Right lobe of liver (tissue), 6 donors: ENCODE measurements around the gene GOLIM4. TPM values are rescaled to one million over a fixed set of nuclear protein-coding genes. Genes with fewer than 3 reads are reported as not detected.
A peak's percentile ranks its signal among the peaks of the same experiment; 100 is the strongest.
"Not testable (repeated sequence)": the region's sequence is repeated elsewhere in the genome, so short reads cannot be mapped to it uniquely, and the experiment has no call there.

Experiments
- ATAC-seq, 4 donors: fragments of 200-7000 bp; cut with Tn5 transposase; one replicate each; pipeline ENCODE4 v1.9.1; 2020; ENCODE audit warnings: mild to moderate bottlenecking in 4 of 4, moderate library complexity in 4 of 4
- DNase-seq, 3 donors: peaks; one replicate each; pipeline ENCODE4 v3.0.0-alpha.2; 2020
- H3K27ac ChIP-seq, 3 donors: fragments of 200-600 bp; one replicate each; pipeline ENCODE4 v1.8.0; 2022
- H3K27me3 ChIP-seq, 2 donors: fragments of 200-600 bp; one replicate each; pipeline ENCODE4 v1.8.0; 2022
- H3K36me3 ChIP-seq, 4 donors: fragments of 200-600 bp; sonication (generic) in 1 of 4; one replicate each; pipeline versions ENCODE4 v1.5.1 to v1.8.0; 2017 to 2022; ENCODE audit warnings: control low read depth in 1 of 4
- H3K4me1 ChIP-seq, 4 donors: fragments of 200-600 bp; sonication (generic) in 1 of 4; one replicate each; pipeline versions ENCODE4 v1.5.1 to v1.8.0; 2017 to 2022; ENCODE audit warnings: control low read depth in 1 of 4
- H3K4me3 ChIP-seq, 3 donors: fragments of 200-600 bp; one replicate each; pipeline ENCODE4 v1.8.0; 2022
- H3K9me3 ChIP-seq, 4 donors: fragments of 200-600 bp; sonication (generic) in 1 of 4; one replicate each; pipeline versions ENCODE4 v1.5.1 to v1.8.0; 2017 to 2022; ENCODE audit warnings: control low read depth in 1 of 4
- POLR2A ChIP-seq: fragments of 450-650 bp; IDR thresholded peaks from one replicate; pipeline ENCODE4 v1.6.1; 2017; ENCODE audit warnings: antibody characterized with exemption, mild to moderate bottlenecking
- WGBS: methylation state at CpG from one replicate; pipeline ENCODE4 v1.1.6; 2018; ENCODE audit warnings: low coverage, low lambda C conversion rate; ENCODE audit not compliant: insufficient coverage; ENCODE audit errors: missing lambda C conversion rate; 5-methylcytosine and 5-hydroxymethylcytosine counted together
- intact Hi-C, 2 donors: fragments of 100-400 bp; cut with DNase I; formaldehyde crosslinking; loops; one replicate each; pipeline versions ENCODE4 v1.11.2 to v1.14.1; 2022
- total RNA-seq, 6 experiments: library from RNA; depleted of rRNA in 2 of 6; stranded (reverse); fragments of >200 nt in 2 of 6; fragmentation: NEBNext Ultra II Directional in 3 of 6; extraction: Animal tissue kit (Norgen Biotek cat#: 25700) in 3 of 6; gene quantifications; one replicate each; pipeline versions ENCODE4 v1.1.0 to v1.2.4, GENCODE V29; 2016 to 2023
- TF ChIP-seq, protein P1 (sequence below), 4 donors: fragments of 200-600 bp in 3 of 4; fragments of 450-650 bp in 1 of 4; IDR thresholded peaks; one replicate each; pipeline versions ENCODE4 v1.5.1 to v1.8.0; 2016 to 2022; ENCODE audit warnings: antibody characterized with exemption in 4 of 4, mild to moderate bottlenecking in 2 of 4
- donor health status: DM: no; HTN: yes; CAD: no.
- donor health status: DM: no; HTN: no; CAD: no.
- donor health status: DM: no; HTN: no; CAD: no.
- donor health status: DM: no; HTN: yes; CAD: no.
- donor health status: DM: no; HTN: yes; CAD: no.

Gene GOLIM4
- total RNA-seq, 6 experiments from 2014 or later: 33.3 to 44.9 (median 36.6) TPM

DNA sequence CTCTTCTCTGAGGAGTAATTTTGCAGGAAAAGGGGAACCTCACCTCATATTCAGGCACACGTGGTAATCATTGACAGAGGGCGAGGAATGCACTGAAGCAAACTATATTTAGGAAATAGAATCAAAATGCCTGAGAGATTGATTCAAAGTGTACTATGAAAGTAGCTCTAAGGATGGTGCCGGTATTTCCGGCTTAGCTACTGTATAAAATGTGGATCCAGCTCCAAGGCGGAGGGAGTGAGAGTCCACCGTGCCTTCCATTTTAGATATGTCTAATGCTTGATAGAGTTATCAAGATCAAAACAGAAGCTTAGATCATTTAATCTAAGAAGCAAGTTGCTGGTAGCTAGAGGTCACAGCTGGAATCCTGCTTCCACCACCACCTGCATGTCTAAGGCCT lies 33.0 kb downstream of the GOLIM4 start:
- intact Hi-C loops: no loop called here
- no peaks in the 10 kb centered on the region for H3K27me3 ChIP-seq
- no peaks in the 10 kb centered on the region for H3K36me3 ChIP-seq
- 75% methylated on average over 6 of the region's 6 CpGs for WGBS
- H3K4me1 ChIP-seq: peaks cover 0 to 57% (median 21%) of the 10 kb centered on the region in 4 donors
- TF ChIP-seq, protein P1, sequence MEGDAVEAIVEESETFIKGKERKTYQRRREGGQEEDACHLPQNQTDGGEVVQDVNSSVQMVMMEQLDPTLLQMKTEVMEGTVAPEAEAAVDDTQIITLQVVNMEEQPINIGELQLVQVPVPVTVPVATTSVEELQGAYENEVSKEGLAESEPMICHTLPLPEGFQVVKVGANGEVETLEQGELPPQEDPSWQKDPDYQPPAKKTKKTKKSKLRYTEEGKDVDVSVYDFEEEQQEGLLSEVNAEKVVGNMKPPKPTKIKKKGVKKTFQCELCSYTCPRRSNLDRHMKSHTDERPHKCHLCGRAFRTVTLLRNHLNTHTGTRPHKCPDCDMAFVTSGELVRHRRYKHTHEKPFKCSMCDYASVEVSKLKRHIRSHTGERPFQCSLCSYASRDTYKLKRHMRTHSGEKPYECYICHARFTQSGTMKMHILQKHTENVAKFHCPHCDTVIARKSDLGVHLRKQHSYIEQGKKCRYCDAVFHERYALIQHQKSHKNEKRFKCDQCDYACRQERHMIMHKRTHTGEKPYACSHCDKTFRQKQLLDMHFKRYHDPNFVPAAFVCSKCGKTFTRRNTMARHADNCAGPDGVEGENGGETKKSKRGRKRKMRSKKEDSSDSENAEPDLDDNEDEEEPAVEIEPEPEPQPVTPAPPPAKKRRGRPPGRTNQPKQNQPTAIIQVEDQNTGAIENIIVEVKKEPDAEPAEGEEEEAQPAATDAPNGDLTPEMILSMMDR (IDR thresholded peaks at IDR 0.05): no peak
- TF ChIP-seq POLR2A: no peak
- peaks cover 0 to 2% (median 0%) of the 10 kb centered on the region in 4 donors for H3K9me3 ChIP-seq
- H3K27ac ChIP-seq: no peak overlapping the region
- DNase-seq (no peak), ATAC-seq (no peak)
- H3K4me3 ChIP-seq: no peak overlapping the region

DNA sequence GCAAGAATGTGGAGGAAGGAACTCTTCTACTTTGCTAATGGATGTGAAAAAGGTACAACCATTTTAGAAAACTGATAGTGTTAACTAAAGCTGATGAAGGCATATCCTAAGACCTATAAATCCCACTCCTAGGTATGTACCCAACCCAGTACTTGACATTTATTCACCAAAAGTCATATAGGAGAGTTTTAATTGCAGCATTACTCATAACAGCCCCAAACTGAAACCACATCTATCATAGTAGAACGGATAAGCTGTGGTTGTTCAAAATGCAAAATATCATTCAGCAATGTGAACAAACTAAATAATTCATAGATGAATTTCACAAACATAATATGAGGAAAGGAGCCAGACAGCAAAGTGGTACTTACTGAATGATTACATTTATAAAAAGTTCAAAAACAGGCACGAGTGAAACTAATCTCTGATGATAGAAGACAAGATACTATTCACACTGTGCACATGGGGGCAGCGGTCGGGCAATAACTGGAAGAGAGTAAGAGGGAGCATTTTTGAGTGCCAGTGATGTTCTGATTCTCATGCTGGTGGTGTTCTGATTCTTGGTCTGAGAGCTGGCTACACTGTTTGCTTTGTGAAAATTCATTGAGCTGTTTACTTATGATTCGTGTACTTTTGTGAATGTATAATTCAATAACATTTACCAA lies 34.3 kb downstream of the GOLIM4 start:
- WGBS: 41% methylated on average over 5 of the region's 5 CpGs
- no peak overlapping the region for H3K4me3 ChIP-seq
- peak; percentile 46 to 57 (median 49) for ATAC-seq

DNA sequence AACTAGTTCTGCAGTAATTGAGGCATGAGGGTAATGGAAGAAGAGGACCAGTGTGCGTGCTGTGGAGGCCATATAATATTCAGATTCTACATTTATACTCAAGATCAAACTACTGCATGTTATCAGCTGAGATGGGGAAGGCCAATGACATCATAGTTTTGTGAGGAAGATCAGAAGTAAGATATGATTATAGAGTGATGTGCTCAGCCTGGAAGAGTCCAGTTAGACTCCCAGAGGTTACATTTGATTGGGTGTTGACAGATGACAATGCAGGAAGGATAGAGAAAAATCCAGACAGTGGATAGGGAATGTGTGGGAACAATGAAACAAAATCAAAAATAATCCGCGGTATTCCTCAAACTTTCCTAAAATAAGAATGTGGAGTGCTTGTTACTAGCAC lies 35.4 kb downstream of the GOLIM4 start:
- H3K27ac ChIP-seq: no peak overlapping the region
- ATAC-seq (no peak), DNase-seq (no peak)
- H3K4me1 ChIP-seq: peaks cover 0 to 40% (median 21%) of the 10 kb centered on the region in 4 donors
- intact Hi-C loops: no loop called here
- 97% methylated on average over 3 of the region's 3 CpGs for WGBS
- no peaks in the 10 kb centered on the region for H3K36me3 ChIP-seq
- H3K27me3 ChIP-seq: no peaks in the 10 kb centered on the region
- TF ChIP-seq POLR2A: no peak
- TF ChIP-seq, protein P1 (IDR thresholded peaks at IDR 0.05): no peak
- H3K9me3 ChIP-seq: peaks cover 0 to 2% (median 0%) of the 10 kb centered on the region in 4 donors
- no peak overlapping the region for H3K4me3 ChIP-seq

More for the DNA sequence above, 34.3 kb downstream of the GOLIM4 start:
- H3K9me3 ChIP-seq: peaks cover 0 to 2% (median 0%) of the 10 kb centered on the region in 4 donors
- no peak overlapping the region for H3K27ac ChIP-seq
- no peak for TF ChIP-seq POLR2A
- TF ChIP-seq, protein P1 (IDR thresholded peaks at IDR 0.05): peak in 1 of 4 donors; percentile 22
- H3K27me3 ChIP-seq: no peaks in the 10 kb centered on the region
- no peak for DNase-seq
- H3K36me3 ChIP-seq: no peaks in the 10 kb centered on the region
- intact Hi-C loops: no loop called here
- H3K4me1 ChIP-seq: peaks cover 0 to 46% (median 24%) of the 10 kb centered on the region in 4 donors

DNA sequence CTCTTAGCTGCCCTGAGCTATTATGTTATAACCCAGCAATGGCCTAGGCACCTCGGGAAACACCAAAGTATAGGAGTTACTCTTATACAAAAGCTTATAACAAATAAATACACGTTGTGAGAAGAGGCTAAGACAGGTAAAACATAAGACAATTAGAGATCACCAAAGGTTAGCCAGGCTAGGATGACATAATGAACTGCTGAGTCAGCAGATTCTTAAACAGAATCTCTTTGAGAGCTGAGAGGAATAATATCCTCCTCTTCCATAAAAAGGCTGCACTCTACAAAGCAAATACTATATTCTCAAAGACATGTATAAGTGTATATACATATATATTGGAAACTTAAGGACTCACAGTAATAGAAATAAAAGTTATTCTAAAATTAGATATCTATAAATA lies 37.2 kb downstream of the GOLIM4 start:
- Histone ChIP-seq H3K4me3 (no peak overlapping the region), H3K36me3 (no peaks in the 10 kb centered on the region), H3K9me3 (peaks cover 0 to 2% (median 0%) of the 10 kb centered on the region in 4 donors), H3K27ac (no peak overlapping the region), H3K27me3 (no peaks in the 10 kb centered on the region), H3K4me1 (peaks cover 0 to 38% (median 16%) of the 10 kb centered on the region in 4 donors)
- no peak for ATAC-seq
- 61% methylated on average over 2 of the region's 2 CpGs for WGBS
- DNase-seq: no peak
- TF ChIP-seq POLR2A: no peak
- TF ChIP-seq, protein P1 (IDR thresholded peaks at IDR 0.05): no peak
- intact Hi-C loops: no loop called here

DNA sequence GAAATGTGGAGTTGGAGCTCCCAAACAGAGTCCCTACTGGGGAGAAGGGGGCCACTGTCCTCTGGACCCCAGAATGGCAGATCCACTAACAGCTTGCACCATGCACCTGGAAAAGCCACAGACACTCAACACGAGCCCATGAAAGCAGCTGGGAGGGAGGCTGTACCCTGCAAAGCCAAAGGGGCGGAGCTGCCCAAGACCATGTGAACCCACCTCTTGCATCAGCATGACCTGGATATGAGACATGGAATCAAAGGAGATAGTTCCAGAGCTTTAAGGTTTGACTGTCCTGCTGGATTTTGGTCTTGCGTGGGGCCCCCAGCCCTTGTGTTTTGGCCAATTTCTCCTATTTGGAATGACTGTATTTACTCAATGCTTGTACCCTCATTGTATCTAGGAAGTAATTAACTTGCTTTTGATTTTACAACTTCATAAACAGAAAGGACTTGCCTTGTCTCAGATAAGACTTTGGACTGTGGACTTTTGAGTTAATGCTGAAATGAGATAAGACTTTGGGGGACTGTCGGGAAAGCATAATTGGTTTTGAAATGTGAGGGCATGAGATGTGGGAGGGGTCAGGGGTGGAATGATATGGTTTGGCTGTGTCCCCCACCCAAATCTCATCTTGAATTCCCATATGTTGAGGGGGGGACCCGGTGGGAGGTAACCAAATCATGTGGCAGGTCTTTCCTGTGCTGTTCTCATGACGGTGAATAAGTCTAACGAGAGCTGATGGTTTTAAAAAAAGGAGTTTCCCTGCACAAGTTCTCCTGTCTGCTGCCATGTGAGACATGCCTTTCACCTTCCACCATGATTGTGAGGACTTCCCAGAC lies 39.1 kb downstream of the GOLIM4 start:
- intact Hi-C loops, H3K9me3 ChIP-seq, H3K27me3 ChIP-seq, H3K36me3 ChIP-seq: not testable (repeated sequence)
- Histone ChIP-seq H3K4me3 (peak overlapping the region in 1 of 3 donors; percentile 20), H3K27ac (peak overlapping the region; percentile 26 to 91 (median 75)), H3K4me1 (peaks cover 0 to 42% (median 16%) of the 10 kb centered on the region in 4 donors)
- DNase-seq (peak; percentile 33 to 73 (median 68)), ATAC-seq (peak; percentile 61 to 82 (median 73))
- WGBS: 27% methylated on average over 2 of the region's 7 CpGs
